Mucosa of rectum (tissue), 2 donors: Measurements from ENCODE around the gene CC2D2A.

Source experiments
- H3K27ac ChIP-seq, 2 donors: one replicate each; pipeline ENCODE4 v1.7.0; 2013; ENCODE audit warnings: inconsistent platforms in 2 of 2, low read depth in 2 of 2, low read length in 2 of 2
- H3K27me3 ChIP-seq, 2 donors: one replicate each; pipeline ENCODE4 v1.7.0; 2013; ENCODE audit warnings: low read length in 2 of 2; ENCODE audit not compliant: control insufficient read depth in 2 of 2, insufficient read depth in 2 of 2
- H3K36me3 ChIP-seq, 2 donors: one replicate each; pipeline ENCODE4 v1.7.0; 2013; ENCODE audit warnings: low read length in 2 of 2; ENCODE audit not compliant: control insufficient read depth in 2 of 2, insufficient read depth in 2 of 2
- H3K4me1 ChIP-seq, 2 donors: one replicate each; pipeline ENCODE4 v1.7.0; 2013; ENCODE audit warnings: low read length in 2 of 2, mild to moderate bottlenecking in 1 of 2; ENCODE audit not compliant: control insufficient read depth in 2 of 2, insufficient read depth in 2 of 2
- H3K4me3 ChIP-seq, 2 donors: one replicate each; pipeline ENCODE4 v1.7.0; 2013; ENCODE audit warnings: low read length in 2 of 2
- H3K9ac ChIP-seq, 2 donors: one replicate each; pipeline ENCODE4 v1.7.0; 2013; ENCODE audit warnings: low read length in 2 of 2, low read depth in 1 of 2, mild to moderate bottlenecking in 1 of 2
- H3K9me3 ChIP-seq, 2 donors: one replicate each; pipeline ENCODE4 v1.7.0; 2013; ENCODE audit warnings: low read length in 2 of 2; ENCODE audit not compliant: control insufficient read depth in 2 of 2
- donor health status: healthy.
- donor health status: Normal muscosa, but diverticular disease.

Gene CC2D2A

GRCh38 chr4:15488658-15489470 lies 19.2 kb downstream of the CC2D2A start:
- no peaks in the 10 kb centered on the region for H3K27me3 ChIP-seq
- H3K27ac ChIP-seq: no peak overlapping the region

GRCh38 chr4:15489551-15489950 lies 19.9 kb downstream of the CC2D2A start:
- no peak overlapping the region for H3K9ac ChIP-seq
- no peaks in the 10 kb centered on the region for H3K36me3 ChIP-seq
- H3K9me3 ChIP-seq: no peaks in the 10 kb centered on the region
- no peak overlapping the region for H3K27ac ChIP-seq
- H3K4me1 ChIP-seq: no peaks in the 10 kb centered on the region
- no peak overlapping the region for H3K4me3 ChIP-seq
- H3K27me3 ChIP-seq: no peaks in the 10 kb centered on the region

More at GRCh38 chr4:15488658-15489470, 19.2 kb downstream of the CC2D2A start:
- no peaks in the 10 kb centered on the region for H3K36me3 ChIP-seq
- no peak overlapping the region for H3K9ac ChIP-seq
- no peaks in the 10 kb centered on the region for H3K9me3 ChIP-seq
- H3K4me3 ChIP-seq: no peak overlapping the region
- H3K4me1 ChIP-seq: no peaks in the 10 kb centered on the region

- Histone ChIP-seq H3K9me3 (no peaks in the 10 kb centered on the region), H3K36me3 (no peaks in the 10 kb centered on the region), H3K27me3 (no peaks in the 10 kb centered on the region), H3K9ac (no peak overlapping the region), H3K4me3 (no peak overlapping the region), H3K27ac (no peak overlapping the region), H3K4me1 (no peaks in the 10 kb centered on the region)
Measured at GRCh38 chr4:15493411-15493810, 23.7 kb downstream of the CC2D2A start.

GRCh38 chr4:15495621-15496020 lies 25.9 kb downstream of the CC2D2A start:
- no peak overlapping the region for H3K9ac ChIP-seq
- no peak overlapping the region for H3K27ac ChIP-seq
- no peaks in the 10 kb centered on the region for H3K4me1 ChIP-seq
- no peaks in the 10 kb centered on the region for H3K27me3 ChIP-seq
- H3K9me3 ChIP-seq: no peaks in the 10 kb centered on the region
- no peaks in the 10 kb centered on the region for H3K36me3 ChIP-seq
- no peak overlapping the region for H3K4me3 ChIP-seq

- no peaks in the 10 kb centered on the region for H3K4me1 ChIP-seq
- H3K27me3 ChIP-seq: no peaks in the 10 kb centered on the region
- H3K9ac ChIP-seq: no peak overlapping the region
- H3K4me3 ChIP-seq: no peak overlapping the region
- no peaks in the 10 kb centered on the region for H3K9me3 ChIP-seq
- H3K36me3 ChIP-seq: no peaks in the 10 kb centered on the region
- no peak overlapping the region for H3K27ac ChIP-seq
Measured at GRCh38 chr4:15498356-15498755, 28.7 kb downstream of the CC2D2A start.

GRCh38 chr4:15500701-15501100 lies 31.0 kb downstream of the CC2D2A start:
- H3K4me1 ChIP-seq: no peaks in the 10 kb centered on the region
- H3K4me3 ChIP-seq: no peak overlapping the region
- H3K36me3 ChIP-seq: no peaks in the 10 kb centered on the region
- H3K9ac ChIP-seq: no peak overlapping the region
- H3K9me3 ChIP-seq: no peaks in the 10 kb centered on the region
- no peak overlapping the region for H3K27ac ChIP-seq
- no peaks in the 10 kb centered on the region for H3K27me3 ChIP-seq

- H3K9me3 ChIP-seq: no peaks in the 10 kb centered on the region
- H3K4me3 ChIP-seq: no peak overlapping the region
- no peaks in the 10 kb centered on the region for H3K4me1 ChIP-seq
- H3K27ac ChIP-seq: no peak overlapping the region
- H3K9ac ChIP-seq: no peak overlapping the region
- H3K36me3 ChIP-seq: no peaks in the 10 kb centered on the region
- H3K27me3 ChIP-seq: no peaks in the 10 kb centered on the region
Measured at GRCh38 chr4:15501941-15502340, 32.3 kb downstream of the CC2D2A start.

GRCh38 chr4:15502384-15502783 lies 32.7 kb downstream of the CC2D2A start:
- H3K4me1 ChIP-seq: no peaks in the 10 kb centered on the region
- no peak overlapping the region for H3K9ac ChIP-seq
- H3K27me3 ChIP-seq: no peaks in the 10 kb centered on the region
- H3K9me3 ChIP-seq: no peaks in the 10 kb centered on the region
- H3K4me3 ChIP-seq: no peak overlapping the region
- H3K36me3 ChIP-seq: no peaks in the 10 kb centered on the region
- no peak overlapping the region for H3K27ac ChIP-seq

GRCh38 chr4:15504041-15504440 lies 34.4 kb downstream of the CC2D2A start:
- no peaks in the 10 kb centered on the region for H3K36me3 ChIP-seq
- H3K9ac ChIP-seq: no peak overlapping the region
- H3K27me3 ChIP-seq: no peaks in the 10 kb centered on the region
- no peaks in the 10 kb centered on the region for H3K9me3 ChIP-seq
- H3K4me3 ChIP-seq: no peak overlapping the region
- H3K4me1 ChIP-seq: no peaks in the 10 kb centered on the region
- H3K27ac ChIP-seq: no peak overlapping the region

GRCh38 chr4:15506464-15506863 lies 36.8 kb downstream of the CC2D2A start:
- H3K9ac ChIP-seq: no peak overlapping the region
- H3K27ac ChIP-seq: no peak overlapping the region
- no peaks in the 10 kb centered on the region for H3K4me1 ChIP-seq
- no peaks in the 10 kb centered on the region for H3K27me3 ChIP-seq
- no peaks in the 10 kb centered on the region for H3K9me3 ChIP-seq
- H3K36me3 ChIP-seq: no peaks in the 10 kb centered on the region
- H3K4me3 ChIP-seq: no peak overlapping the region
